ENCODE measurements around the gene LRP1B.

DNA sequence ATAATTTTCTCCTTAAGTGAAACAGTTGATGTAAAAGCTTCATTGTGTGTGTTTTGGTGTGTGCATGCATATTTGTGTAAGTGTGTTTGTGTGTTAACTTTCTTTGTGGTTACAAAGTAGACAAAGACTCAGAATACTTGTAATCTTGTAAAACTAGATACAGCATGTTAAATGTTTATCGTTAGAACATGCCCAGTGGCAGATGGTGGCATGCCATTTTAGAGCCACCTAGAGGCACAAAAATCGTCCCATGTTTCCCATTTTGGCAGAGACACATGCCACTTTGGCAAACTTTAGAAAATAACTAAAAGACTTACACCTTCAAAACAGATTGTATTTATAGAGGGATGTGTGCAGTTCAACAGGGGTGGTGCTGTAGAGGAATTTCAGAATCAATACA, 224.1 kb downstream of the LRP1B start:
- TF ChIP-seq TAF1 (IDR thresholded peaks at IDR 0.05; ENCODE audit: low read depth) (no peak), FOXM1 (IDR thresholded peaks at IDR 0.05; ENCODE audit: borderline replicate concordance, low read depth) (no peak)

Data from Ishikawa (cell line).